Endometrium (tissue), 2 donors: Measurements from ENCODE around the gene KCNA1.

Experiments used
- FAIRE-seq: peaks from 2 replicates; lab custom pipeline; 2012; peaks lifted over from hg19 to GRCh38; lab: Jason Lieb, UNC
- donor health status: control.
- donor health status: control.

KCNA1 gene

DNA sequence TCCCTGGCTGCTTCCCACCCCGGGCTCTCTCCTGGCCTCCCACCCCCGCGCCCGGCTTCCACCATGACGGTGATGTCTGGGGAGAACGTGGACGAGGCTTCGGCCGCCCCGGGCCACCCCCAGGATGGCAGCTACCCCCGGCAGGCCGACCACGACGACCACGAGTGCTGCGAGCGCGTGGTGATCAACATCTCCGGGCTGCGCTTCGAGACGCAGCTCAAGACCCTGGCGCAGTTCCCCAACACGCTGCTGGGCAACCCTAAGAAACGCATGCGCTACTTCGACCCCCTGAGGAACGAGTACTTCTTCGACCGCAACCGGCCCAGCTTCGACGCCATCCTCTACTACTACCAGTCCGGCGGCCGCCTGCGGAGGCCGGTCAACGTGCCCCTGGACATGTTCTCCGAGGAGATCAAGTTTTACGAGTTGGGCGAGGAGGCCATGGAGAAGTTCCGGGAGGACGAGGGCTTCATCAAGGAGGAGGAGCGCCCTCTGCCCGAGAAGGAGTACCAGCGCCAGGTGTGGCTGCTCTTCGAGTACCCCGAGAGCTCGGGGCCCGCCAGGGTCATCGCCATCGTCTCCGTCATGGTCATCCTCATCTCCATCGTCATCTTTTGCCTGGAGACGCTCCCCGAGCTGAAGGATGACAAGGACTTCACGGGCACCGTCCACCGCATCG is 1.8 kb downstream of the KCNA1 start:
- no peak for FAIRE-seq

DNA sequence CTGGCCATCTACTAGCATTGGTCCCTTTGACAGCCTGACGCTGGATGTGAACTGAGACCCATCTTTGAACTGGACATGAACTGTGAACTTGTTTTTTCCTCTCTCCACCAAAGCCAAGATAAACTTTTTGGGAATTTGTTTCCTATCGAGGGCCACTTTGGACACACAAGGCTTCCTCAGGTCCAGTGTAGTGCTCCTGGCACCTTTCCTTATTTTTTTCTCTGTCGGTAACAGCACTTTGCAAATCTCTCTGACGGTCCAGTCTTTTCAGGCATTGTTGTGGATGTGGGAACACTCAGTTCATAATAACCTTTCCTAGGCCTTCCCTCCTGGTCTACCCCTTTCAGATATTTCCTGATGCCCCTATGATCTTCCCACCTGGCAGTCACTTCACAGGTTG is 5.0 kb downstream of the KCNA1 start:
- no peak for FAIRE-seq

DNA sequence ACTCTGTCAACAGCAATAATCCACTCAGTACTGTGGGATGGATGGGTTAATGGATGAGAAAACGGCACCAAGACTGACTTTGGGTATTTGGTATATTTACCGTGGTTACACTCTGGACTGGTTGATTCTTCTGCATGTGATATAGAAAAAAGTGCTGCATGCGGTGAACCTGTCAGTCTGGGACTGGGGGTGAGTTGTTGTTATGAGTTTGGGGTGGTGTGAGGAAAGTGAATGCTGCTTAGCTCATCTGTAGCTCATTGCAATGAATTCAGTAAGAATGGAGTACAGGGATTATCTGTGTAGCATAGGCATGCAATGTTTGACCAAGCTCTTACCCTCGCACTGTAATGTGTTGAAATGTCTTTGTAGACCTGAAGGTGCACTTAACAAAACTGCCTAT is 6.0 kb downstream of the KCNA1 start:
- no peak for FAIRE-seq

DNA sequence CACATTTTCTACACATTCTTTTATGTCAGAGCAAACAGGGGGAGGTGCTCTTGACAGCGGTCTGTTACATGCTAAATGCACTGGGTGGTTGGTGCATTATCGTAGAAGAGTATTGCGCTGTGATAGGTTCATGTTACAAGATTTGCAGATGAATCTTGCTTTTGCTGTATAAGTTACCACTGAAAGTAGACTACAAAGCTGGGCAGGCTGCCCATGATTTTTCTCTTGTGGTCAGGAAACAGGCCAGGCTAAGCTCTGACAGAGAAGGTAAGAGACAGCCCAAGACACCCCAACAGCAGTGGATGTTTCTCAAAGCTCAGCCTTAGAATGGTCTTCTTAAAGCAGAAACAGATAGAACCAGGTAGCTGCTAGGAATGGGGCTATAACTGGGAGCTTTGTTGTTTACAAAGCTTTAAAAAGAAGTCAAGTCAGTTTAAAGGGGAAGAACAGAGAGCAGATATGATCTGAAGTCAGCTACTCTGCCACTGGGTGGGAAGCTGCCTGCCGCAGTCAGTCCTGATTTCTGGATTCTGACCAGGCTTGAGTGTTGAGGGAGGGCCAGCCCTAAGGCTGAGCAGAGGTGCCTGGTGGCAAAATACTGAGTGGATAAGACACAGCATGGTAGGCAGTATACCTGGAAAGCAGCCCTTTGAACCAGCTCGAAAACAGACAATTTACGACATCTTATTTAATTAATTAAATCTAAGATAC is 9.4 kb downstream of the KCNA1 start:
- FAIRE-seq: no peak

DNA sequence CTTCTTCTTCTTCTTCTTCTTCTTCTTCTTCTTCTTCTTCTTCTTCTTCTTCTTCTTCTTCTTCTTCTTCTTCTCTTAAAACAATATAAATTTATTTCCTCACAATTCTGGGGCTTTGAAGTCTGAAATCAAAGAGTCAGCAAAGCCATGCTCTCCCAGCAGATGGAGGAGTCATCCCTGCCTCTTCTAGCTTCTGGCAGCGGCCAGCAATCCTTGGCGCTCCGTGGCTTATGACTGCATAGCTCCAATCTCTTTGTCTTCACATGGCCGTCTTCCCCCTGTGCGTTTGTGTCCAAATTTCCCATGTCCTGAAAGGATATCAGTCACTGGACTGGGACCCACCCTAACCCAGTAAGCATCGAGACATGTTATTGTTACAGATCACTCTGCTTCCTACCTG is 22.9 kb downstream of the KCNA1 start:
- no peak for FAIRE-seq

DNA sequence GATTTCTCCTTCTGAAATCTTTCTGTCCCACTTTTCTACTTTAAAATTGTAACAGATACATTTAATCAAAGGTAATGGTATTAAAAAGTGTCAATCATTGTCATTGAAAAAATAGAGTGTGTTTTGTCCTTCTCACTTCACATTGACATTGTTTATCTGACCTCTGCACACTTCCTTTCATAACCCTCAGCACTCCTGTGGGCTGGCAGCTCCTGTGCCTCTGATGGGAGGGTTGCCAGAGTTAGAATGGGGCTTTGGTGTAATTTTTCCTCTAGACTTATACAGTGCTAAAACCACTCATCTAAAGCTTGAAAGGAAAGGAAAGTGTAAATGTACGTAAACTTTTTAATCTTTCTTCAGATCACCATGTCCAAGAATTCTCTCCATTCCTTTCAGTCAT is 23.7 kb downstream of the KCNA1 start:
- FAIRE-seq: no peak

DNA sequence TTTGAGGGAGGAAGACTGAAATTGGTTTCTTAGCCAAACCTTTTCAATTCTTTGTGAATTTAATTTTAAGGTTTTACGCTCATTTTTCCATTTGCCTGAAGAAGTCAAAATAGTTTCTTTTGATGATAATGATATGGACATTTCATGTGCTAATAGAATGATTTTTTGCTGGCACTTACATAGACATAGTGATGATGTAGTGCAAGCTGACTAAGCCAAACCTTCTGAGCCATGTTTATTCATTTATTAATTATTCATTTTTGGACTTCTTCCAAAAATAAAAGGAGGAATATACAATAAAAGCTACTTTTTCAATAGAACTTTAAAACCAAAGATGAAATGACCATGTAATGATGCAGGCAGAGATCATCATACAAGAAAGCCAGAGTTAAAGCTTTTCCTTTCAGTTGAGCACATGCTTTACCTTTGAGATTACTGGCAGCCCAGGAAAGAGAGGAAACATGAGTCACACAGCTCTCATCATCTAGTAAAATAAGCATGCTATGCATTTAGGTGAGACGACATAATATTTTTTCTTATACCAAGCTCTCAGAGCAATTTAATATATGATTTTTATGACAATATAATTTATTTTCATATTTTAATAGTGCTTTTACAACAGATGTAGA is 24.8 kb downstream of the KCNA1 start:
- no peak for FAIRE-seq

DNA sequence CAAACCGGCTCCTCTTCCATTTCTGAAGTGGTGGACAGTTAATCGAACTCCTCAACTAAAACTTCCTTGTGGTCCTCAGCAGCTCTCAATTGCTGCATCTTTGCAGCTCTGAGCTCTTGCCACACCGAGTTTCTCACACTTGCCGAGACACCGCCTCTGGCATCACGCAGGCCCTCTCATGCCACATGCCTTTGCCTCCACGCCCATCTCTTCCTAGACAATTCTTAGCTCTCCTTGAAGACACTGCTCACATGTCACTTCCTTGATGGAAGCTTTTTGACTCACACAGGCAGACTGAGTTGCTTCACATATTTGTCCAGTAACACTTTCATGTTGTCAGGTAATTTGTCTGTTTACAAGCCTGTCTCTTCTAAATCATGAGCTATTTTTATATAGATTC is 29.2 kb downstream of the KCNA1 start:
- no peak for FAIRE-seq

DNA sequence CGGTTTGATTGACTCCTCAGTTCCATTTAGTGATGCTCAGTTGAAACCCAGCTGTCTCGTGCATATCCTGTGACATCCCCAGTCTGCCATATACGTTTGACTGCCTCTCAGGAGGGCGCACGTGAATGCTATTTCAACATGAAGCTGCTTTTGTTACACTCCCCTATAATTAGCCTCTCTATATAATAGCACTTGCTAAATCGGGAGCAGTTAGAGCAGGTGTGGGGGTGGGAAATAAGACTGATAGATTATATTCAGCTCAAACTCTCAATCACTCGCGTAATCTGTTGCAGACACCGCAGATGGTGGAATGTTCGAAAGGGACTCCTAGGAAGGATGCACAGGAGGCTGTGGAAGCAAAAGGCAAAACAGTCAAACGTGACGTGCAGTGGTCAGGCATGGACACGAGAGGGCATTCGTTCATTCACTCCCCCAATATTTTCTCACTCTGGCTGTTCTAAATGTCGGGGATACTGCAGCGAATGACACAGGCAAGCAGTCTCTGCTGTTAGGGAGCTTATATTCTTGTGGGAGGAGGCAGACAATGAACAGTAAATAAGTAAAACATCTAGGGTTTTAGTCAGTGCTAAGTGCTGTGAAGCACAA is 29.8 kb downstream of the KCNA1 start:
- FAIRE-seq: no peak

DNA sequence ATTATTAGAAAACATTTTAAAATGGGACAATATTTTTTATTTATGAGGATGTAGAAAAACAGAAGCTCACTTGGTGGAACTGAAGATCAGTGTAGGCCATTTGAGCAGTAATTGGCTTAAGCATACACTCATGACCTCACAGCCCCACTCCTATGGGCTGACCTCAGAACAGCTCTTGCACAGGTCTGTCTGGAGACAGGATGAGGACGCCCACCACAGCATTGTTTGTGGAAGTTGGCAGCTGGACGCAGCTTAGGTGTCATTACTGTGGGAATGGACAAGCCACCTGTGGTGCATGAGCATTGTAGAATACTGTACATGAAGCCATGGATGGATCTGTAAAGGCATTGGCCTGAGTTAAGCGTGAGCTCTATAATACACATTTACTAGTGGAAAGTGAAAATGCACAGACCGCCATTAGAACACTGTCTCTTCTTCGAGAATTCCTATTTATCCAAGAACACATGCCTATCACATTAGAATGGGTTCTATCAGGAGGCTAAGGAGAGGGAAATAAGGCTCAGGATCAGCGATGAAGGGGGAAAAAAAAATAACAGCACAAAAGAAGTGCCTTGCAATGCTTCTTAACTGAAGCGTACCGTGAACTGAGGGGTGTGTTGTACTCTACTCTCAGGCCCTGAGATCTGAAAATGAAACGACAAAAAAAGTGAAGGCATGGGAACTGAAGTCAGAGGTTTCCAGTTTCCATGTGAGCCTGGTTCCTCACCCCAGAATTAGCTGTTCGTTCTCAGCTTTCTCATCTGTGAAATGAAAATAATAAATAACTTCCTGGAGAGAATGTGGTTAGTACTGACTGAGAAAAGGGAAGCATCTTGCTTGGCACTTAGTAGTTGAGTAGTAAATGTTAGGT is 33.6 kb downstream of the KCNA1 start:
- FAIRE-seq: no peak

DNA sequence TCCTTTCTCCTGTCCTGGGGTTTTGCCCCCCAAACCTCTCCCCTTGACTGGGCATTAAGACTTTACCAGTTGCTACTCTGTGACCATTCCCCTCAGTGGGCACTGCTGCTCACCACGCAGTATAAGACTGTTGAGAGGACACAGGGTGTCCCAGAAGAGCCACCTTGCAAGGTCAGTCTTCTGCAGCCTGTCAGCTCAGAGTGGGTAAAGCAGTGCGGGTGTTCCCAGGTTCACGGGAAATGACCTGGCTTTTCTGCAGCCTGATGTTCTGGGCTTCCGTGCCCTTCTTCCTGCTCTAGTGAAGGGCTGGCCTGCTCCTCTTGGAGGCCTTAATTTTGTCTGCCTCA is 34.2 kb downstream of the KCNA1 start:
- FAIRE-seq: no peak

DNA sequence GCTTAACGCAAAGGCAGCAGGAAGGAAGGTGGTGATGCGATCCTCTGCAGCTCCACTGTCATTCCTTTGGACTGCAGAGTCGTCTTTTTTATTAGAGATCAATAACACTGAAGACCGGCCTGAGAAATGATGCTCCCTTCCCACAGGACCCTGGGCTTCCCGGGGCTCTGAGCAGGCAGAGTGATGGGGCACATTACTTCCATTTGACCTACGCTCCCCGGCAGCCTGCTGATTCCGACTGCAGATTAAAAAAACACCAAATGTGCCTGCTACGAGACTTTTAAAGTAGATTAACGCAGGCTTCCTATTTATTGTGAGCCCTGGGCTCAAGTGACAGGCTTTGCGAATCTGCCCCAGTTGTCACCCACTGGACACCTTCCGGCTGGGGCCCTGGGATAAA is 37.5 kb downstream of the KCNA1 start:
- no peak for FAIRE-seq

DNA sequence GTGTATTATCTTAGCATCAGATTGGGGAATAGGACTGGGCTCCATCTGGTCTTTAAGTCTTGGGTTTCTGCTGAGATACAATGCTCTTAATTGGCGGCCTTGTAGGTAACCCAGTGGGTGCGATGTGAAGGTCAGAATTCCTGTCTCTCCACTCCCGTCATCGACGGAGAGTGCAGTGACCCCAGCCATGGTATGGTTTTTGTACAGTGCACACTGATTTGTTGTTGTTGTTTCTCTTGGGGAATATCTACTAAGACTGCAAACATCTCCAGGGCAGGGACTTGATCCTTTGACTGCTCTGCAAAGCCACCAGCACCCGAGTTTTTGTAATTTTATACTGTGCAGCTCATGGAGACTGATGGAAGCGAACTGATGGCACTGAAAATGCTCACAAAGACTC is 41.4 kb downstream of the KCNA1 start:
- FAIRE-seq: no peak

DNA sequence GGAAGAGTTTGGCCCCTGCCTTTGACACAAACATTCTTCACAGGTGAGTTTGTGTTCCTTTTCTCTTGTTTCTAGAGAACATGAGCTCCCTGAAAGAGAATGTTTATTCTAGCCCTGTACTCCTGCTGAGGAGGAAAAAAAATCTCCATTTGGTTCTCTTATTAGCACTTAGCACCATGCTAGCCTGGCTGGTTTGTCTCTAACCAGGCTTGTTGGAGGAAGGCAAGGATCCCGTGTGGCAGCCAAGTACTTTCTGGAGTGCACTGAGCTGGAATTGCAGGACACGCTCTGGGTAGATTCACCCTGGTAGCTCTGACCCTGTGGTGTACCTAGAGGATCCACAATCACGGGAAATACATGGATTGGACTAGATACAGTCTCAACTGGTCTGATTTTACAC is 41.9 kb downstream of the KCNA1 start:
- no peak for FAIRE-seq

DNA sequence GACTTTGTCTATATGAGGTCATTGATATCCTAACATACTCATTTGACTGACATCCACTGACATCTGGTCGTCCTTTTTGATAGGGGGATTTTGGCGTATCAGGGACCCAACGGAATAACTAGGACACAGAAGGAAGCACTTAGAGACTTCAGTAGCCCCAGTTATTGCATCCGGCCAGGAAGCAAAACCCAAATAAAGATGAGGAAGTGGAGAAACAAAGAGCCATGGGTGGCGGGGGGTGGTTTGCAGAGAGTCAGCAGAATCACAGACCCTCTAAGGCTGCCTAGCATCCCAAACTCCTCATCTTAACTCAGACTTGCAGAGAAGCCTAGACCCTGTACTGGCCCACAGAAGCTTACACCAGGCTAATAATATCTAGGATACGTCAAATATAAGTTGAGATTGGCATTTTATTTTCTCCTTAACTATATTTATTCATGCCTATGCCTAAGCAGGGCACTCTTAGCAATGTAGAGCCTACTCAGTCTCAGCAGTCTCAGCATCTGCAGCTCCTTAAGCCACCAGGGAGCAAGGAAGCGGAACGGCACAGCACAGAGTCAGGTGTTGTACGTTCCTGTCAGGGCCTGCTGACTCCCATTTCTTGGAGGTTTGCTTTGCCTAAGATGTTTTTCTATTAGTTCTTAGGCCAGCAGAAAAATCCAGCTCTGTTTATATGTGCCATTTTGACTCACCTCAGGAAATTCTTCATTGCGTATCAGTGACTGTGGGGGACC is 45.1 kb downstream of the KCNA1 start:
- FAIRE-seq: no peak

DNA sequence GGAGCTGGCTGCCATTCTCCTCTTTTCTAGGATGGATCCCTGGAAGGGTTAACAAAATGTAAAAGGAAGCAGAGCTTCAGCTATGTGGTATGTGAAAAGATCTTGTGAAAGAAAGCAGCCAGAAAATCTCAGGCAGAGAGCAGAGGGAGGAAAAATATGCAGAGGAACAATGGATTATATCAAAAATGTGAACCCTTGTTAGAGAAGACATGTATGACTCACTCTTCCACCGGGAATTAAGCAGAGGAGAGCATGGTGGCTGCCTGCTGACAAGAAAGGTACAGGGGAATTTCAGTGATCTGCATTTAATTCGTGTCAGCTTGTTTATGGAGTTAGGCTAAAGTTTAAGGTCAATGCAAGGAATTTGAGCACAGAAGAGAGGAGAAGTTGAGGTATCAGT is 46.3 kb downstream of the KCNA1 start:
- no peak for FAIRE-seq

DNA sequence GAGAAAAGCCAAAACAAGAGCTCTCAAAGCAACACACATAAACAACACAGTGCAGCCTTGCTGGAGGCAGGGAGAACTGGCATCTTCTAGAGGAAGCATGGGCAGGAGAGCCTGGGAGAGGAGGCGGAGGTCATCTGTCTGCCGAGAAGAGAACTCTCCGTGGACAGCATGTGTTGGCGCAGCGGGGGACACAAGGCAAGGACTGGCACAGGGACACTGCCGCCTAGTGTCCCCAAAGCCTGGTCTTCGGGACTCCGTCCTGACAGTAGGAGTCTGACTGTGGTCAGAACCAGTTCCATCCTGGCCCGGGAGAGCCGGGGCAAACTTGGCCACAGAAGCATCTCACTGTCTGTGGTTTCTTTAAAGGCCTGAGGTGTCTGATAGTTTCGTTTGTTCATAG is 47.3 kb downstream of the KCNA1 start:
- no peak for FAIRE-seq

DNA sequence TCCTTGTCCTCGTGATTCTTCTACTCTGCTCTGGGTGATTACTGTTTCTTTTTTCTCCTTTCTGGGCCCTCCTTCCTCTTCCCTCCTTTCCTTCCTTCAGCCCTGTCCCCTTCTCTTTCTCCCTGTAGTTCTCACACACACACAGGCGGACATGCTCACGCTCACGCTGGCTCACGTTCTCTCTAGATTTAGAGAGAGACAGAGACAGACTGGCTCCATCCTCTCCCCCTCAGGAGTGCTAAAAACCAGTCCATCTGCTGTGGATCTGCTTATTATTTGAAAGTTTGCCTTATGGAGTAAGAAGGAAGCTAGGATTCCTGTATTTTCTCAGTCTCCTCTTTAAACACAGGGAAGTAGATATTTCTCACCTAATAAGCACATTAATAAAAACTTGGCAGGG is 48.1 kb downstream of the KCNA1 start:
- no peak for FAIRE-seq

DNA sequence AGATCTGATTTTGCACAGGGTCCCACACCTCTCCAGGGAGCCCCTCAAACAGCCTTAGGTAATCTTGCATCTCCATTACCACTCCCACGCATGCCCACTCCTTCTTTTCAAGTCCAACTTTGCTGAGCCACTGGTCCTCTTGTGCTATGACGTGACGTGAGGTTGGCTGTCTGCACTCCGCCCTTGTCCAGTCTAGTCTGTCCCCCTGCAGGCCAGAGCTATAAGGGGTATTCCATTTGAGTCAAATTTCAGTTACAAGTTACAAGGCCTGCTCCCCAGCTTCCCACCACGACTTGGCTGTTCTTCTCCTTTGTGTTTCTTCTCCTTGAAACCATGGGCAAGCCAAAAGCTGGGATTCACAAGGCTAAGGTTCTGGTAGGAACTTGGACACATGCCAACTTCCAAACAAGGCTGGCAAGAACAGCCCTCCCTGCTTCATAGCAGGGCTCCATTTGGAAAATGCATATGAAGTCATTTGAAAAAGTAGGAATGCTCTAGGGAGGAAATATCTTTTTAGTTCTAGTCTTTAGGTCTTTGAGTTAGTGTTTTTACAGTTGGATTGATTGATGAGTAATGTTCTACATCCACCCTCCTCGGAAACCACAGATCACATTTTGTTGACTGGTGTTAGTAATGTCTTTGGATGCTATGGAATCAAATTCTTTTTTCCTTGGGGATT is 49.1 kb downstream of the KCNA1 start:
- FAIRE-seq: no peak

DNA sequence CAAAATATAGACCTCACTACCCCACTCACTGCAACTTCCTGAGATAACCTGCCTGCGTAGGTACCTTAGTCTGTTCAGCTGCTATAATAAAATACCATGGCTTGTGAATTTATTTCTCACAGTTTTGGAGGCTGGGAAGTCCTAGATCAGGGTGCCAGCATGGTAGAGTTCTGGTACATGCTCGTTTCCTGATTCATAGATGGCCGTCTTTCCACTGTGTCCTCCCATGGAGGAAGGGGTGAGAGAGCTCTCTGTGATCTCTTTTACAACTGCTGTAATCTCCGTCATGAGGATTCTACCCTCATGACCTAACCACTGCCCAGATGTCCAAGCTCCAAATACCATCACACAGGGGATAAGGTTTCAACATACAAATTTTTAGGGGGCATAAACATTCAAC is 49.7 kb downstream of the KCNA1 start:
- FAIRE-seq: no peak

DNA sequence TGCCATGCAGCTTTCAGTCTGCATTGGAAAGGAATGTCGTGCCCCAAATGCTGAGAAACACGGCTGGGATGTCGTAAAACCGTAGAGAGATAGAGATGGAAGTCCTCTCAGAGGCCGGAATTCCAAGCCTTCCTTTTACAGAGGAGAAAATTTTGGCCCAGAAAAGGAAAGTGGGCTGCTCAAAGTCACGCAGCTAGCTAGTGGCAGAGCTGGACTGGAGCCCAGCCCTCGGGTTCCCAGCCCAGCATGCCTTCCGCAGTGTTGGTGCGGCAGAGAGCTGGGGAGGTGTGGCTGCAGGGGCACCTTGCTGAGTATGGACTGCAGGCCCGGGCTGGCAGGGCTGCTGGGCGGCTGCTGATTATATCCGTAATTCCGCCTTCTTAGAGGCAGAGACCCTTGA is 50.3 kb downstream of the KCNA1 start:
- no peak for FAIRE-seq
